GM12872 (cell line): ENCODE results near the gene CDKL1.

Source experiments
- TF ChIP-seq, protein P1 (sequence below): IDR thresholded peaks from 3 replicates; pipeline ENCODE4 v1.5.1; 2011; ENCODE audit warnings: low read depth, mild to moderate bottlenecking, low read length, moderate library complexity; ENCODE audit not compliant: insufficient read depth

The CDKL1 gene

DNA sequence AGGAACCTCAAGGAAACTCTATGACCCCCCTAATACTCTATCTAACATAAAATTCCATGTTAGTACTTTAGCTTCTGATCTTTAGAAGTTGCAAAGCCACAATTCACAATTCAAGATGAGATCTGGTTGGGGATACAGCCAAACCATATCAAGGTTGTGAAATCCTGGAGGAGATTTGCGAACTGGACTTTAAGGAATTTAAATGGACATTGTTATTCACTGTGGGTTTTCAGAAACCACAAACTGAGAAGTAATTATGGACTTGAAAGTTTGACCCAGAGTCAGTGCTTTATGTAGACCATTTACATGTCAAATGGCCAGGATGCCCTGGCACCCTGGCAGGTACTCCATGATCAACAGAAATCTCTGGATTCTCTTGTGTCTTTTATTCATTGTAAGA lies 14.2 kb upstream of the CDKL1 start:
- TF ChIP-seq, protein P1, sequence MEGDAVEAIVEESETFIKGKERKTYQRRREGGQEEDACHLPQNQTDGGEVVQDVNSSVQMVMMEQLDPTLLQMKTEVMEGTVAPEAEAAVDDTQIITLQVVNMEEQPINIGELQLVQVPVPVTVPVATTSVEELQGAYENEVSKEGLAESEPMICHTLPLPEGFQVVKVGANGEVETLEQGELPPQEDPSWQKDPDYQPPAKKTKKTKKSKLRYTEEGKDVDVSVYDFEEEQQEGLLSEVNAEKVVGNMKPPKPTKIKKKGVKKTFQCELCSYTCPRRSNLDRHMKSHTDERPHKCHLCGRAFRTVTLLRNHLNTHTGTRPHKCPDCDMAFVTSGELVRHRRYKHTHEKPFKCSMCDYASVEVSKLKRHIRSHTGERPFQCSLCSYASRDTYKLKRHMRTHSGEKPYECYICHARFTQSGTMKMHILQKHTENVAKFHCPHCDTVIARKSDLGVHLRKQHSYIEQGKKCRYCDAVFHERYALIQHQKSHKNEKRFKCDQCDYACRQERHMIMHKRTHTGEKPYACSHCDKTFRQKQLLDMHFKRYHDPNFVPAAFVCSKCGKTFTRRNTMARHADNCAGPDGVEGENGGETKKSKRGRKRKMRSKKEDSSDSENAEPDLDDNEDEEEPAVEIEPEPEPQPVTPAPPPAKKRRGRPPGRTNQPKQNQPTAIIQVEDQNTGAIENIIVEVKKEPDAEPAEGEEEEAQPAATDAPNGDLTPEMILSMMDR = no peak

- TF ChIP-seq, protein P1 = no peak
Measured at GRCh38 chr14:50410071-50410470, 13.4 kb upstream of the CDKL1 start.

DNA sequence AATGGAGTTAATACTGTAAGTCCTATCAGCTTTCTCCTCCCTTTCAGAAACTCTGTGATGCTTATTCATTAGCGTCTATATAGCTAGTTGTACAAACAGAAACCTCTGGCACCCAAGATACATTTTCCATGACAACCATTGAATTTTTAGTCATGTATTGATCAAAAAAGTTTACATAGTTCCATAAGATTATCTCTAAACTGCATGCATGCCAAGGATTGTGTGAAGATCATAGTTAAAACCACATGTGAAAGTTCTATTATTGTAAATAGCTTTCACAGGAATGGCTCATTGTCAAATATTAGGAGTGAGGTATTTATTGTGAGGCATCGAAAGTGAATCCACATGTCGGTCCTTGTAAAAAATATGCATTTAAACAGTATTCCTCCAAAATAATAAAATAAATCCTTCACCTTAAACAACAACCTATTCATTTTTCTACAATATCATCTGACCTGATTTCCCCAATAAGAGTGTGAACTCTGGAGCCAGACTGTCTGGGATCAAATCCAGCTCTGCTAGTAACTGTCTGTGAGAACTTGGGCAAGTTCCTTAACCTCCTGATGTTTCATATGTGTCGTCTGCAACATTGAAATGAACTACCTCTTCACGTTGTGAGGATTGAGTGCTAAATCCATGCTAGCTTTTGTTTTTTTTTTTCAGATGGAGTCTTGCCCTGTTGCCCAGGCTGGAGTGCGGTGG lies 10.6 kb upstream of the CDKL1 start:
- TF ChIP-seq, protein P1 = no peak

- TF ChIP-seq, protein P1 = no peak
Measured at GRCh38 chr14:50403419-50403818, 6.7 kb upstream of the CDKL1 start.

DNA sequence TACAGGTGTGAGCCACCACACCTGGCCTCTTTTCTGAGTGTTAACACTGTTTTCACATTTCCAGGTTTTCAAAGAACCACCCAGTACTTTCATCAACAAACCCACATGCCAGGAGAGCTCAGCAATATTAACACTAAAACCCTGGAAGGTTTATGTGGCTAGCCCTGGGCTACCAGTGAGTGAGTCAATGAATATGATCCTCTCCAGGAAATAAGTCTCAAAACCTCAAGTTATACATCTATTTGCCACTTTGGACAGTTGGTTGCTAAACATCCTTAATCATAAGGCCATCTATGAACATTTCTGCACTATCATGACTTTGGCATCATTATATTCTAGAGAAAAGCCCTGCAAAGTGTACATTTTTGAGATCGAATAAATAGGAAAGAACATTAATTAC lies 6.3 kb upstream of the CDKL1 start:
- TF ChIP-seq, protein P1 = no peak

DNA sequence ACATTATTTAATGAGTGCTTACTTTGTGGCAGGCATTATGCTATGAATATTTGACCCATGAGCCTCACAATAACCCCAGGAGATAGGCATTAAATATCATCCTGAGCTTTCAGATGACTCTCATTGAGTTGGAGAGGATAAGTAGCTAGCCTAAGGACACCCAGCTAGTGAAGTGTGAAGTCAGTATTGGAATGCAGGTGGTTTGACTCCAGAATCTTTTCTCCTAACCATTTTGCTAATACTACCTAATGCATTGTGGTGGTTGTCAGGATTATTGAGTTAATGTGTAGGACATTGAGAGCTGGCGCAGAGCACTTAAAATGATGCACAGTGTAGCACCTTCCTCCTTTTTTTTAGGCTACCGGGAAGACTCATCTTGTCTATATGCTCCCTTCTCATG lies 3.8 kb upstream of the CDKL1 start:
- TF ChIP-seq, protein P1 = no peak

GRCh38 chr14:50399251-50400032 lies 2.8 kb upstream of the CDKL1 start:
- TF ChIP-seq, protein P1 = no peak
